ENCODE data around the gene NBPF15.
"Not testable (repeated sequence)": the region's sequence is repeated elsewhere in the genome, so short reads cannot be mapped to it uniquely, and the experiment has no call there.

Gene NBPF15, protein sequence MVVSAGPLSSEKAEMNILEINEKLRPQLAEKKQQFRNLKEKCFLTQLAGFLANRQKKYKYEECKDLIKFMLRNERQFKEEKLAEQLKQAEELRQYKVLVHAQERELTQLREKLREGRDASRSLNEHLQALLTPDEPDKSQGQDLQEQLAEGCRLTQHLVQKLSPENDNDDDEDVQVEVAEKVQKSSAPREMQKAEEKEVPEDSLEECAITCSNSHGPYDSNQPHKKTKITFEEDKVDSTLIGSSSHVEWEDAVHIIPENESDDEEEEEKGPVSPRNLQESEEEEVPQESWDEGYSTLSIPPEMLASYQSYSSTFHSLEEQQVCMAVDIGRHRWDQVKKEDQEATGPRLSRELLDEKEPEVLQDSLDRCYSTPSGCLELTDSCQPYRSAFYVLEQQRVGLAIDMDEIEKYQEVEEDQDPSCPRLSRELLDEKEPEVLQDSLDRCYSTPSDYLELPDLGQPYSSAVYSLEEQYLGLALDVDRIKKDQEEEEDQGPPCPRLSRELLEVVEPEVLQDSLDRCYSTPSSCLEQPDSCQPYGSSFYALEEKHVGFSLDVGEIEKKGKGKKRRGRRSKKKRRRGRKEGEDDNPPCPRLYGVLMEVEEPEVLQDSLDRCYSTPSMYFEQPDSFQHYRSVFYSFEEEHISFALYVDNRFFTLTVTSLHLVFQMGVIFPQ

DNA sequence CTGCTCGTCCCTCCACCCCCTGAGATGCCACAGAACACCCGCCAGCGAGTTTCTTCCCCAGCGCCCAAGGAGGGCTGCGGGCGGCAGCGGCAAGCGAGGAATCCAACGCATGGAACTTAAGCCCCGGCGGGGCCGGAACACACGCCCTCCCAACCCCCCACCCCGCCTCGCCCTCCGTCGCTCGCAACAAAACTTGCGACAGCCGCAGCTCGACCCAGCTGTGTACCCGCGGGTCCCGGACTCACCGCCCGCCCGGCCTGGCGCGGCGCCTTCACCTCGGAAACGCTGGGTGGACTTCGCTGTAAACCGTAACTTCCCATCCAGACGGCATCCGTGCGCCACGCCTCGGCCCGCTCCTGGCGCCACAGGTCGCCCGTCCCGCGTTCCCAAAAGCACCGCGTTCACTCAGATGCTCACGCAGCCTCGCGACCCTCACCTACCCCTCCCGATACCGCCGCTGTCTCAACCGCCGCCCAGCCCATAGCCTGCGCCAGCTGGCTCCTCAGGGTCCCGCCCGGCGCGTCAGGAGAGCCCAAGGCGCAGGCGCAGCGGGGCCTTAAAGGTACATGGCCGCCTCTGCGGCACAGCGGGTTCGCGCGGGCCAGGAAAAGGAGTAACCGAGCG is at the start of gene NBPF15:
TSS of gene NBPF15 (minus strand) at position 534 of the 624 bp plus-strand sequence. CDS start 21,666 bp downstream, outside the sequence.
- peak; percentile 10 to 55 (median 29) for DNase-seq (ENCODE audit: low read depth in 2 of 3, low spot score in 1 of 3)

DNA sequence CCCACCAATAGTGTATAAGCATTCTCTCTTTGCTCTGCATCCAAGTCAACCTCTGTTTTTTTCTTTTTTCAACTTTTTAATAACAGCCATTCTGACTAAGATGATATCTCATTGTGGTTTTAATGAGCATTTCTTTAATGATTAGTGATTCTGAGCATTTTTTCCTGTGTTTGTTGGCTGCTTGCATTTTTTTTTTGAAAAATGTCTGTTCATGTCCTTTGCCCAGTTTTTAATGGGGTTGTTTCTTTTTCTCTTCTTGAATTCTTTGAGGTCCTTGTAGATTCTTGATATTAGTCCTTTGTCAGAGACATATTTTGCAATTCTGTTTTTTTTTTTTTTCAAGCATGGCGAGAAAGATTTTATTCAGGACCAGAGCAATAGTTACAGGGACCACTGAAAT is 35.0 kb upstream of the NBPF15 start:
- not testable (repeated sequence) for DNase-seq (ENCODE audit: low read depth in 2 of 3, low spot score in 1 of 3)

DNA sequence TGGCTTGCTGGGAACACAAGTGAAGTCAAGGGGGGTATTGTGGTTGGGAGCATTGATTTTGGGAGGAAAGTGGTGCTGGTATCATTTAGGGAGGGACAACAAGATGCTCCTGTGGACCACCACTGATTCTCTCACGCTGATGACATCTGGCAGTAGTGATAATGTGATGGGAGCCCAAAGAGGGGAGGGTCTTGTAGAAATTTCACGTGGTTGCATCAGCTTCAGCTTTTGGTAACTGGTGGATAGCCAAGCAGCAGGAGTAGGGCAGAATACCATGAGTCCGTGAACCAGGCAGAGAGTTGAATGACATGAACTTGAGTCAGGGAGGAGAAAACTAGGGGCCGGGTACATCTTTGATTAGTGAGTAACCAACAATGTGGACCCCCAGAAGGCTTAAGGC is 32.7 kb upstream of the NBPF15 start:
- not testable (repeated sequence) for DNase-seq (ENCODE audit: low read depth in 2 of 3, low spot score in 1 of 3)

DNA sequence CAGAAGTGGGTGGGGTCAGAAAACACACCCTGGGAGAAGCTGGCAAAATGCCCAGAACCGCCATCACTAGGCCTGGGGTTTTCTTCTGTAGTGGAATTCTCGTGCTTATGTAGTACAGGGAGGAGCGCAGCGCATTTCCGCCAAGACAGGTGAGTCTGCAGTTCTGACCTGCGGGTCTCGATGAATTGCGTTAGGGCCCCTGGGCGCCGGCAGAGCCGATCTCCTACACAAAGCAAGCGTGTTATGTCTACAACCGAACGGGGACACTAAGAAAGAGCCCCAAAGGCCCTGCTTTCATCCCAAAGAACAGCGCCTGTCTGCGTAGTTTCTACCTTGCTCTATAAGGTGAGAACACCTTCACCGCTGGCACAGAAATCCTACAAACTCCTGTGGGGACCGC is 28.9 kb upstream of the NBPF15 start:
- DNase-seq (ENCODE audit: low read depth in 2 of 3, low spot score in 1 of 3), result peak in 1 of 3 donors; percentile 3

DNA sequence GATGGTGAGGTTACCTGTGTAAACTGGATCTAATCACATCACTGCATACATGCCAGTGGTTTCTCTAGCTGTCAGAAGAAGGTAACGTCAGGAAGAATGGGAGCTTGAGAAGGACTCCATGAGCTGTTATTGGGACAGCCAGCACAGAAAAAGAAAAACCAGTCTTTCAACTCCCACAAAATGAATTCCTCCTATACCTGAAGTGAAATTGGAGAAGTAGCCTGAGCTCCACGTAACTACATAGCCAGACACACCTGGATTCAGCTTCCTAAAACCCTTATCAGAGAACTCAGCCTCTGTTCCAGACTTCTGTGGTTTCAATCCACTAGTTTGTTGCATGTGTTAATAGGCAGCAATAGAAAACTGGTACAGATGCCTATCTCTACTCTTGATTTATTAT is 25.5 kb upstream of the NBPF15 start:
- DNase-seq (ENCODE audit: low read depth in 2 of 3, low spot score in 1 of 3), result not testable (repeated sequence)

DNA sequence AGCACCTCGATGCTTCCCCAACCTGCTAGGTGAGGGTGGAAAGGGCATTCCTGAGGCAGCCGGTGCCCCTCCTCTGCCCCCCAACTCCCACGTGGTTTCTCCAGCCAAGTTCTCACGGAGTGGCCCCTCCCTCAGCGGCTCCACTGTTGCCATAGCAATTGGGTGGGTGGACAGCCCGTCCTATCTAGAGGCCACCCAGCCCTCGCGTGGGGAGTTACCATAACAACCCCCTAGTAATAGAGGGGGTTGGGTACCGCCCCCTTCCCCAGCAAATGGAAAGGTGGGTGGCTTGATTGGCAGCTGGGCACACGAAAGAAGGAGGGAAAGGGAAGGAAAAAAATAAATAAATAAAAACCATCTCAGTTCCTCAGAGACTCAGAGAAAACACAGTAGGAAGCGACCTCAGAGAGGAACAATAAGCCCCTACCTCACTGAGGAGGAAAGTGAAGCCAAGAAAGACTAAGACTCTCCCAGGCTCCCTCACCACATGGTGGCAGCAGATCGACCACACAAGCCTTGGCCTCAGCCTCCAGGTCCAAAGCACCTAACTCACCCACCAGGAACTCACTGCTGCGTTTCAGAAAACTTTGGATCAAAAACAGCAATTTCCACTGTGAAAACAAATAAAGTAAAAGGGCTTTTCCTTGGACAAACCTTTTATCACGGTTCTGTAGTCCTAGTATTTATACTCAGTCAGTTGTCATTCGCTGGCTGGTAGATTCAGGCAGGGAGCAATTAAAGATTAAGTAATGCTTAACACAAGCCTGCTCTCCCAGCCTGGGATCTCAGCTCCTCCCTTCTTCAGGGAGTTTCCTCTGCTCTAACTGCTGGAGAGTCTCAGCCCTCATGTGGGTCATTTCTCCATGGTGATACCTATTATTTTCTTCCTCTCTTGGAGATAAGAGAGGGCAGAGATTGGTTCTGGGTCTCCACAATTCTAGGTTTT is 23.9 kb upstream of the NBPF15 start:
- not testable (repeated sequence) for DNase-seq (ENCODE audit: low read depth in 2 of 3, low spot score in 1 of 3)

DNA sequence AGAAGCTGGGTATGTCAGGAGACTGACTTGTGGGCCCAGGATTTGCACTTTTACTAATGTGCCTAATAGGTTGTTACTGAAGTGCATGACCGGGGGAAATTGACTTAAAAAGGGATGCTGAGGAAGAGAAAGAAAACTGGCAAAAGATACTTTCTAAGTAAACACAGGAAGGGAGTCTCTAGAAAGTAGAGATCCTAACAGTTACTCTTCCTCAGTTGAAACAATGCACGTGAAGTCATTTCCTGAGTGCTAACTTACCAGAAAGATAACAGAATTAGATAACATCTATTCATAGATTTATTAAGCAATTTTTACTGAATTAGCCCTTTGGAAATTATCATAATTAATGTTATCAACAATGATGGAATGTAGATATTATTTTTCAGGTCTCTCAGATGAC is 12.4 kb upstream of the NBPF15 start:
- DNase-seq (ENCODE audit: low read depth in 2 of 3, low spot score in 1 of 3), result not testable (repeated sequence)

DNA sequence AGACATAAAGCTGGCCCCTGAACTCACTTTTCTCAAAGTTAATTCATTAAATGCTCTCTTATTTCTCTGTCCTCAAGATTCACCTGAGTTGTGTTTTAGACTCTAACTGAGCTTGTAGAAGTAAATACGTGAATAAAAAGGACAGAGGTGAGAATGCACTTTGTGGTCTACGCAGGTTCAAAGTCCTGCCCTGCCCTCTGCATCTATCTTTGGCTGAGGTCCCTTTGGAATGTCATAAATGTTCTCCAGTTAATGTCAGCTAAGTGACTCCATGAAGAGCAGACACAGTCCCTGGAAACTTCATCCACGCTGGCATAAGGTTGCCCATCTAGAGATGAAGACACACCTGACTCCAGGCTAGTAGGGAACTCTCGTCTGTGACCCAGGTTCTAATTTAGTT is 10.0 kb upstream of the NBPF15 start:
- not testable (repeated sequence) for DNase-seq (ENCODE audit: low read depth in 2 of 3, low spot score in 1 of 3)

DNA sequence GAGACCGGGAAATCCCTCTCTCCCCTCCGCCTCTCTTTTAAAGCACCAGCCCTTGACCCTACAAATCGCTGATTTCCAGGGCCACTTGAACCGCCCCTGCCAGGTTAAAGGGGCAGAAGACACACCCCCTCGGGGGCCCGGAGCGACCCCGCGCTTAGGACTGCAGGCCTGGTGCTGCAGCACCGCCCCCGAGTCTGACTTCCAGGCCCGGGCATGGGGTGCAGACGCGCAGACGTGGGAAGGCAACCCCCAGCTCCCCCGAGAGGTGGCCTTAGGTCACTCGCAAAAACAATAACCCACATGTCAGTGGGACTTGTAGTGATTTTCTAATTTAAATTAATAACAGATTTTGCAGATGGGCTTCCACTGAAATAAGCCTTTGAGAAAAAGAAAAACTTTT is 309 bp upstream of the NBPF15 start:
- not testable (repeated sequence) for DNase-seq (ENCODE audit: low read depth in 2 of 3, low spot score in 1 of 3)

DNA sequence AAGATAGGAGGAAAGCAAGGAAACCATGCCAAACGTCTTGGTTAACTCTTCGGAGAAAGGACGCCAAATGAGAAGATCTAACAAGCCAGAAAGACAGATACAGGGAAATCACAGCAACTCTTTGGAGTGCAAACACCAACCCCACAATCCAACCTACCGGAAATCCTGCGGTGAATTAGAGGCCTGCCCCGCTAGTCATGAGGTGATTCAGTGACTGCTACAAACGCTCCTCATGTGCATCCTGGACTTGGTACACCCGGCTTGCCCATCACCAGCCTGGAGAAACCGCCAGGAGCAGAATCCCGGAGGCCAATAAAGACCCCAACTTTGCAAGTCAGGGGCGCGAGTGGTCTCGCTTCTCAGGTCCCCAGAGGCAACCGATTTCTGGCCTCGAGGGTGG is 783 bp downstream of the NBPF15 start:
- not testable (repeated sequence) for DNase-seq (ENCODE audit: low read depth in 2 of 3, low spot score in 1 of 3)

DNA sequence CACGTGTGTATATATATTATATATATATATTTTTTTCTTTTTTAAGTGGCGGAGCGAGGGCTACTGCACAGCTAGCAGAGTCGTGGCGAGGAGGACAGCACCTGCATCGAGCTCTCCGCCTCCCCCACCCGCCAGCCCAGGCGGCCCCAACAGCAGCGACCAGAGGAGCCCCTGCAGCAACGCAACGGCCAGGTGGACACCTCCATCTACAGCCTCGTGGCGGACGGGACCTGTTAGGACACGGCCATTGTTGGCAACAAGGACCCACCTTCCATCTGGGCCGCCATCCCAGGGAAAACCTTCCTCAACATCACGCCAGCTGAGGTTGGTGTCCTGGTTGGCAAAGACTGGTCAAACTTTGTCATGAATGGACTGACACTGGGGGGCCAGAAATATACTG is 19.1 kb downstream of the NBPF15 start:
- not testable (repeated sequence) for DNase-seq (ENCODE audit: low read depth in 2 of 3, low spot score in 1 of 3)

DNA sequence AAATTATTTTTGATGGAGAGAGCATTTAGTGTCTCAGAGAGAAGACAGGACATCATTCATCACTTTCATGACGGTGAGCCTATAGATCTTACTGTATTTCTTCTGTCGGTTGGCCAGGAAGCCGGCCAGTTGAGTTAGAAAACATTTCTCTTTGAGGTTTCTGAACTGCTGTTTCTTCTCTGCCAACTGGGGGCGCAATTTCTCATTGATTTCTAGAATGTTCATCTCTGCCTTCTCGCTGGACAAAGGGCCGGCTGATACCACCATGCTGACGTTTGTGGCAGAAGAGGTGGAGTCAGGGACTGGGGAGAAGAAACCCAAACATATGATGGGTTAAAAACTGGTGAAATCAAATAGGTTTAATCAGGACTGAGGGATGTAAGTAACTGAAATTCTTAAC is 21.7 kb downstream of the NBPF15 start:
- DNase-seq (ENCODE audit: low read depth in 2 of 3, low spot score in 1 of 3), result not testable (repeated sequence)

DNA sequence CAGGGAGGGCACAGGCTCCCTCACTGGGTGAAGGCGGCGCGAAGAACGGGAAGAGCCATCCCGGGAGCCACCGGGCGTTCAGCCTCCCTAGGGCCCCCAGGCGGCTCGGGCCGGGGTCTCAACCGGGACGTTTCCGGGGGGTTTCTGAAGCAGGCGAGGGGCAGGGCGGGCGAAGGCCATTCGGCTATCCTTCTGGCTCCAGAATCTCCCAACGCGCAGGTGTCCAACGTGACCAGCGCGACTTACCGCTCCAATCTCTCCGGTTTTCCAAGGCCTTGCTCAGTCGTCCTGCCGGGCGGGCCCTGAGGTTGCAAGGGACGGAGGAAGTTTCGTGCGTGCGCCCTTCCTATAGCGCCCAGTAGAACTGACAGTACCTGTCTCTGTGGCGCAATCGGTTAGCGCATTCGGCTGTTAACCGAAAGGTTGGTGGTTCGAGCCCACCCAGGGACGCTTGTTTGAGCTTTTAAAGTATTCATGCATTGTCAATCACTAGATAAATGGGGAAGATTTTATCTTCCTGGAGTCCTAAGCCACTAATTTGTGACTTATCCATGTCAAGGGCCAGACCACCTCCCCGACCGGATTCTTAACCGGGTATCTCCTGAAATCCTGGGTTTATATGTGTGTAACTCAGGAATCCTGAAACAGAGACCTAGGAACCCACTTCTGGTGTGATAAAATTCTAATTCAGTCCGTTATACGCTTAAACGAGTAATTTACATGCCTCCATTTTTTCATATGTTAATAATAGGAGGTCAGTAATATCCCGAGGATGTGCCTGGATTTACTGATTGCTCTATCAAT is 42.4 kb downstream of the NBPF15 start:
- peak; percentile 27 to 65 (median 55) for DNase-seq (ENCODE audit: low read depth in 2 of 3, low spot score in 1 of 3)

DNA sequence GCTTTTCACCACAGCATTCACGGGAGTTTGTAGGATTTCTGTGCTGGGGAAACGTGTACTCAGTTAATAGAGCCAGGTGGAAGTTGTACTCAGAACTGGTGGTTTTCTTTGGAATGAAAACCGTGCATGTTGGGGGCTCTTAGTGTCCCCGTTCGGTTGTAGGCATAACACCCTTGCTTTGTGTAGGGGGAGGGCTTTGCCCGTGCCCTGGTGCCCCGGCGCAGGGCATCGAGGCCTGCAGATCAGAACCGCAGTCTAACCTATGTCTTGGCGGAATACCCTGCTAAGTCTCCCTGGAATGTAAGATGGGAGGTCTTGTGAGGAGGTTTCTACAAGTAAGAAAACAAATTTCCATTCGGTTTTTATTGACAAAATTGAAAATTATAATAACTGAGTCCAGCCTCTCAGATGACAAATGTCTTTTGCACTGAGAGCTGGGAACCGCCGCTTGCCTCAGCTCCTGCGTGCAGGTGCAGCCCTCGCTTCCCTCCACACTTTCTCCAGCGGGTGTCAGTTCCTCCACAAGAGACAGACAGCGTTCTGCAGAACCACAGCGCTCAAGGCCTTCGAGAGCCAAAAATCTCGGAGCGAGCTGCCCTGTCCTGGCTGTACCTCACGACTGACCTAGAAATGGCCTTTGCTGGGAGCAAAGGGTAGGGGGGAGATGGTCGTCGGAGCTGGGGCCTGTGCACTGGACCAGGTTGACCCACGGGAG is 47.9 kb downstream of the NBPF15 start:
- DNase-seq (ENCODE audit: low read depth in 2 of 3, low spot score in 1 of 3), result not testable (repeated sequence)

DNA sequence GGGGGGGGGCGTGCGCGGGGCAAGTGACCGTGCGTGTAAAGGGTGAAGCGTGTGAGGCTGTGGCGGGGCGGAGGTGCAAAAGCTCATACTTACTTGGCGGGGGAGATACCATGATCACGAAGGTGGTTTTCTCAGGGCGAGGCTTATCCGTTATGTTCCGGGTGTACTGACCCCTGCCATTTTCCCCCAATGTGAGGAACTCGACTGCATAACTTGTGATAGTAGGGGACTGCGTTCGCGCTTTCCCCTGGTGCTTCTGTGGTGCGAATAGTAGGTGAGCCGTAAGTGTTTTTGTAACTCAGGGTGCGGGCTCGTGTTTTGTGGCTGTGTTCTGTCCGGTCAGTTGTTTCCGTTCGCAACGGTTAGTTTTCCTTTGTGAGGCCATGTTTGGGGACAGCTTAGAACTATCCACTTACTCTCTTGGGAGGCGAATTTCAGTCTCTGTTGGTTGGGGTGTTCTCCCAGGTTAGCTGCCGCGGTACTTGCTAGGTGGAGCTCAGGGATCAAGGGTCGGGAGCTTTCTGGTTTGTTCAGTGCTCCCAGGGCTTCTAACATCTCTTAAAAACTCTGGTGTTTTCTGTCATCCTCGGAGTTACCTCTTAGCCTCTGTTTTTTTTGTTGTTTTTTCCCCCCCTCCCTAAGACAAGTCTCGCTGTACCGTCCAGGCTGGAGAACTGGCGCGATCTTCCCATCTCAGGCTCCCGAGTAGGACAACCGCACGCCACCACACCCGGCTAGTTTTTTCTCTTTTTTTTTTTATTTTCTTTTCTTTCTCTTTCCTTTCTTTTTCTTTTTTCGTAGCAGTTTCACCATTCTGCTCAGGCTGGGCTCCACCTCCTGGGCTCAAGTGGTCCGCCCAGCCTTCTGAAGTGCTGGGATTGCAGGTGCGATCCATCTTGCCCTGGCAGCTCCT is 48.7 kb downstream of the NBPF15 start:
- peak; percentile 85 to 93 (median 86) for DNase-seq (ENCODE audit: low read depth in 2 of 3, low spot score in 1 of 3)

DNA sequence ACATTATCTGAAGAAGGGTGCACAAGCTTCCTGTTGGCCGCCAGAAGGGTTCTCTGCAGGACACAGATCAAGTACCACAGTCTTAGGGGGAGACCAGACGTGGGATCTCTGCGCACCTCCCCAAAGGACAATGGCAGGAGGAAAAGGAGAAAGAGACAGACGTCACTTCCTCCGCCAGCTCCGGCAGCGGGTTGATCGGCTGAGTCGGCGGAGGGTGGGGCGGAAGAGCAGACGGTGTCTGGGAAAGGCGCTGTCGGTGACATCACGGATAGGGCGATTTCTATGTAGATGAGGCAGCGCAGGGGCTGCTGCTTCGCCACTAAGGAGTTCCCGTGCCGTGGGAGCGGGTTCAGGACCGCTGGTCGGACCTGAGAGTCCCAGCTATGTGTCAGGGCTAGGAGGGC is 49.4 kb downstream of the NBPF15 start:
- DNase-seq (ENCODE audit: low read depth in 2 of 3, low spot score in 1 of 3), result peak; percentile 30 to 70 (median 70)

DNA sequence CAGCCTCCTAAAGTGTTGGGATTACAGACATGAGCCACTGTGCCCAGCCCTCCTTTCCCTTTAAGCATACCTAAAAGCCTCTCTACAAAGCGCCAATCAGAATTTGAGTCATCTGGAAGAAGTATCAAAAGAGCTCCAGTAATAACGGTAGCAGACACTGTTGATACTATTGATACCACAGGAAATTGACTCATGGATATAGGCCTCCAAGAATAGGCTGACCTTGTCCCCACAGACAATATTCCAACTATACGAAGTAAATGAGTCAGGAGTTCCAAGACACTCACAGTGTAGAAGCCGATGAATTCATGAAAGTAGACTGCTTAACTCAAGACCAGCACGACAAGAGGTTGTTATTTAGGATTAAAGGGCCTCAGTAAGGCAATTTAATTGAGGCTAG is 58.7 kb downstream of the NBPF15 start:
- not testable (repeated sequence) for DNase-seq (ENCODE audit: low read depth in 2 of 3, low spot score in 1 of 3)

DNA sequence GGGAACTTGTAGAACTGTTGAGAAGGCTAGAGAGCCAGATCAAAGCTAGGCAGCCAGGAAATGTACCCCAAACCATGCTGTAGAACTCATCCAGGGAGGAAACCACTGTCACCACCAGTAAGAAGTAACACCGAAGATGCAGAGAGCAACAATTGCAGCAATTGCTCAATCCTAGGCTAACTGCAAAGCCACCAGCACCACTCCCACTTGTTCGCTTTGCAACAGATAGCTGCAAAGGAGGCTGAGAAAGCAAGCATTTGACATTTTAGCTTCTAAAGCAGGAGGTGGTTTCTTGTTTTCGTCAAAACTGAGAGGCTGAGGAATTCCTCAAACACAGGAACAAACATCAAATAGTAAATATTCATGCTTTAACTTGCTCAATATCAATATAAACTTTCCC is 89.8 kb downstream of the NBPF15 start:
- not testable (repeated sequence) for DNase-seq (ENCODE audit: low read depth in 2 of 3, low spot score in 1 of 3)

All from stimulated activated CD4-positive, alpha-beta T cell treated with anti-CD3 and anti-CD28 coated beads, Interleukin-12 subunit alpha, Interleukin-12 subunit beta, amount 100 ng/mL, for 48 hours (primary cell).